GM23338 (cell line): ENCODE results near the gene STOX1. TPM values are rescaled to one million over a fixed set of nuclear protein-coding genes. Genes with fewer than 3 reads are reported as not detected.

ENCODE experiments used
- ATAC-seq: fragments of 200-7000 bp; cut with Tn5 transposase; 3 replicates; pipeline ENCODE4 v1.9.1; 2020
- DNase-seq: peaks from one replicate; pipeline ENCODE4 v3.0.0-alpha.2; 2015; ENCODE audit warnings: low spot score
- H2AFZ ChIP-seq: fragments of 200-600 bp; sonication (generic); 2 replicates; pipeline ENCODE4 v1.8.0; 2016; ENCODE audit warnings: antibody characterized with exemption, mild to moderate bottlenecking, moderate library complexity
- H3F3A ChIP-seq: fragments of 200-600 bp; sonication (generic); replicated peaks from 2 replicates; pipeline ENCODE4 v1.8.0; 2017; ENCODE audit warnings: antibody characterized with exemption, mixed run types, low read depth
- H3K27ac ChIP-seq: fragments of 200-600 bp; sonication (generic); 2 replicates; pipeline ENCODE4 v1.6.1; 2016; ENCODE audit warnings: low read depth
- H3K27me3 ChIP-seq: fragments of 200-600 bp; sonication (generic); 2 replicates; pipeline ENCODE4 v1.8.0; 2016; ENCODE audit warnings: mild to moderate bottlenecking, mixed run types, moderate library complexity; ENCODE audit not compliant: insufficient read depth
- H3K36me3 ChIP-seq: fragments of 200-600 bp; sonication (generic); 2 replicates; pipeline ENCODE4 v1.8.0; 2016; ENCODE audit warnings: mild to moderate bottlenecking; ENCODE audit not compliant: insufficient read depth
- H3K4me1 ChIP-seq: fragments of 200-600 bp; sonication (generic); 2 replicates; pipeline ENCODE4 v1.8.0; 2016; ENCODE audit warnings: mild to moderate bottlenecking, moderate library complexity; ENCODE audit not compliant: insufficient read depth
- H3K4me2 ChIP-seq: fragments of 200-600 bp; sonication (generic); 2 replicates; pipeline ENCODE4 v1.7.1; 2017; ENCODE audit warnings: mixed run types
- H3K4me3 ChIP-seq: fragments of 200-600 bp; sonication (generic); 2 replicates; pipeline ENCODE4 v1.6.1; 2016; ENCODE audit warnings: mixed run types
- H3K79me2 ChIP-seq: fragments of 200-600 bp; sonication (generic); replicated peaks from 2 replicates; pipeline ENCODE4 v1.8.0; 2017; ENCODE audit warnings: mild to moderate bottlenecking; ENCODE audit not compliant: insufficient read depth
- H3K9me2 ChIP-seq: fragments of 200-600 bp; sonication (generic); 2 replicates; pipeline ENCODE4 v1.8.0; 2017; ENCODE audit not compliant: insufficient read depth
- H4K20me1 ChIP-seq: fragments of 200-600 bp; sonication (generic); replicated peaks from 2 replicates; pipeline ENCODE4 v1.8.0; 2017; ENCODE audit warnings: mild to moderate bottlenecking; ENCODE audit not compliant: insufficient read depth
- H3K27ac Mint-ChIP-seq: 2 replicates; pipeline ENCODE4 v1.8.0; 2020; ENCODE audit warnings: inconsistent platforms, mild to moderate bottlenecking, moderate library complexity, mixed read lengths
- H3K27me3 Mint-ChIP-seq: 3 replicates; pipeline ENCODE4 v1.8.0; 2022; ENCODE audit warnings: low read depth, mild to moderate bottlenecking, moderate library complexity, mixed read lengths, inconsistent platforms; ENCODE audit not compliant: insufficient read depth, poor library complexity
- H3K36me3 Mint-ChIP-seq: 3 replicates; pipeline ENCODE4 v1.8.0; 2021; ENCODE audit warnings: low read depth, mild to moderate bottlenecking, inconsistent platforms, moderate library complexity, mixed read lengths
- H3K4me1 Mint-ChIP-seq: 3 replicates; pipeline ENCODE4 v1.8.0; 2020; ENCODE audit warnings: mild to moderate bottlenecking, inconsistent platforms, mixed read lengths
- H3K4me3 Mint-ChIP-seq: 3 replicates; pipeline ENCODE4 v1.8.0; 2021; ENCODE audit warnings: moderate library complexity, mild to moderate bottlenecking, inconsistent platforms, mixed read lengths
- H3K9me3 Mint-ChIP-seq: 3 replicates; pipeline ENCODE4 v1.8.0; 2020; ENCODE audit warnings: moderate library complexity, mild to moderate bottlenecking, inconsistent platforms, mixed read lengths
- ETS1 ChIP-seq: IDR thresholded peaks from 2 replicates; pipeline ENCODE4 v1.6.1; 2016; ENCODE audit warnings: antibody characterized with exemption
- EZH2 ChIP-seq: fragments of 200-600 bp; sonication (generic); IDR thresholded peaks from one replicate; pipeline ENCODE4 v1.8.0; 2017; ENCODE audit warnings: antibody characterized with exemption, mild to moderate bottlenecking, low read depth; ENCODE audit not compliant: unreplicated experiment
- JUNB ChIP-seq: IDR thresholded peaks from one replicate; pipeline ENCODE4 v1.6.1; 2016; ENCODE audit warnings: antibody characterized with exemption; ENCODE audit not compliant: unreplicated experiment
- NANOG ChIP-seq: IDR thresholded peaks from 2 replicates; pipeline ENCODE4 v1.6.1; 2016; ENCODE audit warnings: antibody characterized with exemption, borderline replicate concordance
- POLR2AphosphoS5 ChIP-seq: IDR thresholded peaks from 2 replicates; pipeline ENCODE4 v1.6.1; 2016; ENCODE audit warnings: antibody characterized with exemption, low read depth
- REST ChIP-seq: IDR thresholded peaks from one replicate; pipeline ENCODE4 v1.6.1; 2018; ENCODE audit warnings: antibody characterized with exemption; ENCODE audit not compliant: unreplicated experiment
- STAT1 ChIP-seq: IDR thresholded peaks from one replicate; pipeline ENCODE4 v1.6.1; 2016; ENCODE audit warnings: antibody characterized with exemption; ENCODE audit not compliant: unreplicated experiment
- ZNF331 ChIP-seq: fragments of 250-450 bp; sonication (Bioruptor Pico); IDR thresholded peaks from 2 replicates; pipeline ENCODE4 v1.5.0; 2020; ENCODE audit warnings: low read depth, mild to moderate bottlenecking, moderate library complexity
- ZNF462 ChIP-seq: fragments of 250-450 bp; sonication (Bioruptor Pico); IDR thresholded peaks from 2 replicates; pipeline ENCODE4 v1.5.0; 2020; ENCODE audit warnings: mild to moderate bottlenecking, moderate library complexity
- polyA plus RNA-seq: library from polyadenylated mRNA; unstranded; fragments of >200 nt; fragmentation: Nextera tagmentation; extraction: Ambion mirVana; gene quantifications from 2 replicates; pipeline ENCODE4 v1.2.1, GENCODE V29; 2016
- total RNA-seq: library from RNA; depleted of rRNA; stranded (reverse); fragments of >200 nt; shearing (Covaris generic); gene quantifications from 2 replicates; pipeline ENCODE4 v1.2.3, GENCODE V29; 2014

The STOX1 gene
- total and polyA plus RNA-seq, 2 experiments from 2014 or later, result 1.6 to 2.2 TPM

- Histone ChIP-seq H3K79me2 (no peaks in the 10 kb centered on the region), H3K36me3 (no peaks in the 10 kb centered on the region), H3K27ac (no peak overlapping the region), H3K9me2 (no peaks in the 10 kb centered on the region), H3K27me3 (no peaks in the 10 kb centered on the region), H4K20me1 (no peaks in the 10 kb centered on the region), H3K4me3 (no peak overlapping the region), H2AFZ (no peak overlapping the region), H3K4me2 (no peak overlapping the region), H3K4me1 (no peaks in the 10 kb centered on the region), H3F3A (no peaks in the 10 kb centered on the region)
- peaks cover 3% of the 10 kb centered on the region; the same call in 1 of the 3 replicates for H3K9me3 Mint-ChIP-seq
- H3K27me3 Mint-ChIP-seq, result peaks cover 6% of the 10 kb centered on the region
- no peak for TF ChIP-seq EZH2
- no peak for TF ChIP-seq ZNF331
- no peak for TF ChIP-seq POLR2AphosphoS5
- TF ChIP-seq REST, result no peak
- TF ChIP-seq STAT1, result no peak
- no peak for TF ChIP-seq ETS1
- no peak for TF ChIP-seq JUNB
- no peak for TF ChIP-seq ZNF462
- no peak for TF ChIP-seq NANOG
- no peak overlapping the region for H3K27ac Mint-ChIP-seq
- DNase-seq (no peak), ATAC-seq (no peak)
- no peaks in the 10 kb centered on the region for H3K36me3 Mint-ChIP-seq
- 0 out of 3 replicates have a peak, but pooled peaks cover 4% of the 10 kb centered on the region for H3K4me1 Mint-ChIP-seq
- no peak overlapping the region for H3K4me3 Mint-ChIP-seq
These were observed 21.5 kb downstream of the STOX1 start for GRCh38 chr10:68848806-68849205.
